ENCODE measurements around the gene GRIP1.
A peak's percentile ranks its signal among the peaks of the same experiment; 100 is the strongest.
"Not testable (repeated sequence)": the region's sequence is repeated elsewhere in the genome, so short reads cannot be mapped to it uniquely, and the experiment has no call there.

Gene GRIP1

GRCh38 chr12:66331814-66332213, 347.1 kb downstream of the GRIP1 start:
- no peaks in the 10 kb centered on the region for H3K27me3 Mint-ChIP-seq
- H3K36me3 Mint-ChIP-seq: peaks cover 29% of the 10 kb centered on the region
- H3K4me3 Mint-ChIP-seq: no peak overlapping the region
- H3K9me3 Mint-ChIP-seq (ENCODE audit: low read depth): no peaks in the 10 kb centered on the region
- peaks cover 29% of the 10 kb centered on the region for H3K4me1 Mint-ChIP-seq (ENCODE audit: low read depth)
- peak overlapping the region; percentile 75 for H3K27ac Mint-ChIP-seq

DNA sequence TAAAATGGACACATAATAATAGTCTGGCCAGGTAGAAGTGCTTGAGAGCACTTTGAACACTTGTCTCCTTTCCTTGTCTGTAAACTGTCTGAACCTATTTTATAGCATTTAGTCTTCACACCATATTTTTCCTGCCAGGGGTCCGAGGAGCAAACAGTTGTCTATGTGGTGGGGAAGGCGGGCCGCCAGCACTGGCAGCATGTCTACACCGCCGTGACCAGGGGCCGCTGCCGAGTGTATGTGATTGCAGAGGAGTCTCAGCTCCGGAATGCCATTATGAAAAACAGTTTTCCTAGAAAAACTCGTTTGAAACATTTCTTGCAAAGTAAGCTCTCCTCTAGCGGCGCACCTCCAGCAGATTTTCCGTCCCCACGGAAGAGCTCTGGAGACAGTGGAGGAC, 347.9 kb downstream of the GRIP1 start:
- H3K4me3 Mint-ChIP-seq: no peak overlapping the region

DNA sequence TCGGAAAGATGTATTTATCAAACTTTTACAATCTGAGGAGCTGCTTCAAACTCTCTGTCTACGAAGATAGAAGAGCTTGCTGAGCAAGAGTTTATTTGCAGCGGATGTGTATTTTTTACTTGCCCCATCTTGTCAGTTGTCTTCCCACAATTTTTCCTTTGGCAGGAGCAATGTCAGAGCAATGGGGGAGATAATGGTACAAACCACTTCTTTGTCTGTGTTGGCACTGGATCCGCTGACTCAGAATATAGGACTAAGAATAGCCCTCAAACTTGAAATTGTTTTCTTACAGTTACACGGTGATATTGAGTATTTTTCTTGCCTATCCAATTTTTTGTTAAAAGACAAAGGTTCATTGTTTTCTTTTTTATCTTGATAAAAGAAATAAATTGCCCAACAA, 348.9 kb downstream of the GRIP1 start:
- no peak overlapping the region for H3K27ac Mint-ChIP-seq
- no peaks in the 10 kb centered on the region for H3K27me3 Mint-ChIP-seq
- no peak overlapping the region for H3K4me3 Mint-ChIP-seq
- H3K4me1 Mint-ChIP-seq (ENCODE audit: low read depth): peaks cover 31% of the 10 kb centered on the region
- no peaks in the 10 kb centered on the region for H3K9me3 Mint-ChIP-seq (ENCODE audit: low read depth)
- peaks cover 31% of the 10 kb centered on the region for H3K36me3 Mint-ChIP-seq

More for the DNA sequence above, 347.9 kb downstream of the GRIP1 start:
- H3K4me1 Mint-ChIP-seq (ENCODE audit: low read depth): peaks cover 29% of the 10 kb centered on the region
- H3K27me3 Mint-ChIP-seq: no peaks in the 10 kb centered on the region
- peaks cover 29% of the 10 kb centered on the region for H3K36me3 Mint-ChIP-seq
- no peaks in the 10 kb centered on the region for H3K9me3 Mint-ChIP-seq (ENCODE audit: low read depth)
- H3K27ac Mint-ChIP-seq: no peak overlapping the region

DNA sequence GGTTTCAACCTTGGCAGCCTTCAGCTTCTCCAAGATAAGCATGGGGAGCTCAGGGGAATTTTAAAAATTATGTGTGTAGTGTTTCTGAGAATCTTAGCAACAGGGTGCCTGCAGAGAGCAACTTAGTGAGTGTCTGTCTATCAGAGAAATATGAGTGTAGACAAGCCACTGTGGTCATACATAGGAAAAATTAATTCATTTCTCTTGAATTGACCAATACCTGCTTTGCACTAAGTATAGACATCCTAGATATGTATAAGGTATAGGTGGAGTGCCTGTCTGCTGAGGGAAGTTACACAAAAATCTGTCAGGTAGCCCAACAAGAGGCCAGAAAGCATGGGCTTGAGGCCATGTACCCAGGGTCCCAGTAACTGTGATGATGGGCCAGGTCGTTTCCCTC, 355.9 kb downstream of the GRIP1 start:
- Mint-ChIP-seq H3K9me3 (ENCODE audit: low read depth) (no peaks in the 10 kb centered on the region), H3K27me3 (no peaks in the 10 kb centered on the region), H3K4me3 (no peak overlapping the region), H3K4me1 (ENCODE audit: low read depth) (peaks cover 40% of the 10 kb centered on the region), H3K36me3 (peaks cover 10% of the 10 kb centered on the region), H3K27ac (no peak overlapping the region)

- Mint-ChIP-seq H3K36me3 (peaks cover 4% of the 10 kb centered on the region), H3K4me3 (no peak overlapping the region), H3K27me3 (no peaks in the 10 kb centered on the region), H3K9me3 (ENCODE audit: low read depth) (no peaks in the 10 kb centered on the region), H3K4me1 (ENCODE audit: low read depth) (peaks cover 40% of the 10 kb centered on the region), H3K27ac (peak overlapping the region; percentile 4)
Observed at GRCh38 chr12:66321435-66321834, 357.4 kb downstream of the GRIP1 start.

- no peaks in the 10 kb centered on the region for H3K27me3 Mint-ChIP-seq
- no peak overlapping the region for H3K4me3 Mint-ChIP-seq
- no peaks in the 10 kb centered on the region for H3K9me3 Mint-ChIP-seq (ENCODE audit: low read depth)
- peak overlapping the region; percentile 4 for H3K27ac Mint-ChIP-seq
- H3K36me3 Mint-ChIP-seq: peaks cover 4% of the 10 kb centered on the region
- peaks cover 43% of the 10 kb centered on the region for H3K4me1 Mint-ChIP-seq (ENCODE audit: low read depth)
Observed at GRCh38 chr12:66320996-66321395, 357.9 kb downstream of the GRIP1 start.

GRCh38 chr12:66319266-66319954, 359.5 kb downstream of the GRIP1 start:
- no peaks in the 10 kb centered on the region for H3K9me3 Mint-ChIP-seq (ENCODE audit: low read depth)
- peaks cover 53% of the 10 kb centered on the region for H3K4me1 Mint-ChIP-seq (ENCODE audit: low read depth)
- H3K36me3 Mint-ChIP-seq: peaks cover 2% of the 10 kb centered on the region
- H3K27ac Mint-ChIP-seq: peak overlapping the region; percentile 64
- no peak overlapping the region for H3K4me3 Mint-ChIP-seq
- no peaks in the 10 kb centered on the region for H3K27me3 Mint-ChIP-seq

GRCh38 chr12:66314278-66314677, 364.6 kb downstream of the GRIP1 start:
- no peak overlapping the region for H3K27ac Mint-ChIP-seq
- H3K27me3 Mint-ChIP-seq: no peaks in the 10 kb centered on the region
- no peaks in the 10 kb centered on the region for H3K9me3 Mint-ChIP-seq (ENCODE audit: low read depth)
- H3K4me3 Mint-ChIP-seq: peak overlapping the region; percentile 41
- H3K36me3 Mint-ChIP-seq: peaks cover 24% of the 10 kb centered on the region
- H3K4me1 Mint-ChIP-seq (ENCODE audit: low read depth): peaks cover 84% of the 10 kb centered on the region

DNA sequence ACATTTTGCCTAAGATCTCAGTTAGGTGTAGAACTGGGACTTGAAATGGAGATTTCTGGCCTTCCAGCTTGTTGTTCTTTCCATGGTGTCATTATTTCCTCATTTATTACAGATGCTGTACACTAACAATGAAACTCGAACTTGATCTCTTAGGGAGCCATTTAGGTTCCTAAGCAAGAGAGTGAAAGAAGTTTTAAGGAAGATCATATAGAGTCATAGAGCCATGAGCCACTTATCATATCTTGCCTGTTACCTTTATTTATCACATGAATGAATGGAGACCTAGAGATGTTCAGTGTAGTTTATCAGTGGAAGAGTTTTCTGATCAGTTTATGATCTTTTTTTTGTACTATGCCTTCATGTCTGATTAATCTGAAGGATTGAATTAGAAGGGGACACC, 366.7 kb downstream of the GRIP1 start:
- peak overlapping the region; percentile 72 for H3K4me3 Mint-ChIP-seq
- no peaks in the 10 kb centered on the region for H3K27me3 Mint-ChIP-seq
- H3K4me1 Mint-ChIP-seq (ENCODE audit: low read depth): peaks cover 84% of the 10 kb centered on the region
- H3K9me3 Mint-ChIP-seq (ENCODE audit: low read depth): no peaks in the 10 kb centered on the region
- peak overlapping the region; percentile 30 for H3K27ac Mint-ChIP-seq
- peaks cover 28% of the 10 kb centered on the region for H3K36me3 Mint-ChIP-seq

DNA sequence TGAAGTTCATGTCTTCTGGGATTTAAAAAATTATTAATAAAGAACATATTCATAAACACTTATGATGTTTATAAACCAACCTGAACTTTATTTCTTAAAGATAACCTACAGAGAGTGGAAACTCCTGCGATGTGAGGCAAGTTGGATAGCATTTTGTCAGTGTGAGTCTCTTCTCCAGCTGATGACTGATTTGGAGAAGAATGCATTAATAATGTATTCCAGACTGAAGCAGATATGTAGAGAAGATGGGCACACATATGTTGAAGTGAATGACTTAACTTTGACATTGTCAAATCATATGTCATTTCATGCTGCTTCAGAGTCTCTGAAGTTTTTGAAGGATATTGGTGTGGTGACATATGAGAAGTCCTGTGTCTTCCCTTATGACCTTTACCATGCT, 369.3 kb downstream of the GRIP1 start:
- H3K27me3 Mint-ChIP-seq: no peaks in the 10 kb centered on the region
- H3K4me3 Mint-ChIP-seq: peak overlapping the region; percentile 56
- peaks cover 33% of the 10 kb centered on the region for H3K36me3 Mint-ChIP-seq
- H3K27ac Mint-ChIP-seq: no peak overlapping the region
- H3K4me1 Mint-ChIP-seq (ENCODE audit: low read depth): peaks cover 91% of the 10 kb centered on the region
- H3K9me3 Mint-ChIP-seq (ENCODE audit: low read depth): no peaks in the 10 kb centered on the region

DNA sequence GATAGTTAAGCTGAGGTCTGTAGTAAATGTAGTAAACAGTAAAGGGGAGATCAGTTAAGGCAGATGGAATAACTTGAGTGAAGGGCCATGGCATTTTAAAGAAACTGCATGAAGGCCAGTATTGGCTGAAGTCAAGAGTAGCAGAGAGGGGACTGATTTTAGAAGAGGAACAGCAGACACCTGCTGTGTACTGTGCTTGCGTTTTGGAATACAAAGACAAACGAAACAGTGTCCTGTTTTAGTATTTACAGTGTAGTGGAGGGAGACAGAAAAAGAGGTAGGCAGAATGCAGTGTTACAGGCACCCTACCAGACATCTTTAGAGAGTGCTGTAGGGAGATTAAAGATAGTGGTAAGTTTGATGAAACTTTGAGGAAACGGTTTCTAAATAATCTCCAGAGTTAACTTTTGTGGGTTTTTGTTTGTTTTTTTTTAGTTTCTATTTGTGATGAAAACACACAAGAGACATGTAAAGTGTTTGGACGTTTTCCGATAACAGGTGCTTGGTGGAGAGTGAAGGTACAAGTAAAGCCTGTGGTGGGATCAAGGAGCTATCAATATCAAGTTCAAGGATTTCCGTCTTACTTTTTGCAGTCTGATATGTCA, 374.5 kb downstream of the GRIP1 start:
- Mint-ChIP-seq H3K9me3 (ENCODE audit: low read depth) (no peaks in the 10 kb centered on the region), H3K27ac (peak overlapping the region; percentile 100), H3K4me1 (ENCODE audit: low read depth) (peaks cover 70% of the 10 kb centered on the region), H3K27me3 (no peaks in the 10 kb centered on the region), H3K4me3 (peak overlapping the region; percentile 99), H3K36me3 (peaks cover 10% of the 10 kb centered on the region)

DNA sequence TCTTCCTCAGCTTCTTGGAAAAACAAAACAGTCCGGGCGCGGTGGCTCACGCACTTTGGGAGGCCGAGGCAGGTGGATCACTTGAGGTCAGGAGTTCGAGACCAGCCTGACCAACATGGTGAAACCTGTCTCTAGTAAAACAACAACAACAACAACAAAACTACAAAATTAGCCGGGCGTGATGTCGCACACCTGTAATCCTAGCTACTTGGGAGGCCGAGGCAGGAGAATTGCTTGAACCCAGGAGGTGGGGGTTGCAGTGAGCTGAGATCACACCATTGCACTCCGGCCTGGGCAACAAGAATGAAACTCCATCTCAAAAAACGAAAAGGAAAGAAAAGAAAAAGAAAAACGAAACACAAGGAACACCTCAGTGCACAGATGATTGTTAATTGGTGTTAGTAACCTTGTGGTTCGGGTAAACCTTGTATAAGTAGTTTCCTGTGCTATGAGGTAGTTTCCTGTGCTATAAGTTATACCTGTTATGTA, 375.5 kb downstream of the GRIP1 start:
- H3K4me1 Mint-ChIP-seq (ENCODE audit: low read depth): peaks cover 62% of the 10 kb centered on the region
- peak overlapping the region; percentile 100 for H3K27ac Mint-ChIP-seq
- H3K4me3 Mint-ChIP-seq: peak overlapping the region; percentile 99
- not testable (repeated sequence) for H3K9me3 Mint-ChIP-seq (ENCODE audit: low read depth); H3K27me3 Mint-ChIP-seq; H3K36me3 Mint-ChIP-seq

DNA sequence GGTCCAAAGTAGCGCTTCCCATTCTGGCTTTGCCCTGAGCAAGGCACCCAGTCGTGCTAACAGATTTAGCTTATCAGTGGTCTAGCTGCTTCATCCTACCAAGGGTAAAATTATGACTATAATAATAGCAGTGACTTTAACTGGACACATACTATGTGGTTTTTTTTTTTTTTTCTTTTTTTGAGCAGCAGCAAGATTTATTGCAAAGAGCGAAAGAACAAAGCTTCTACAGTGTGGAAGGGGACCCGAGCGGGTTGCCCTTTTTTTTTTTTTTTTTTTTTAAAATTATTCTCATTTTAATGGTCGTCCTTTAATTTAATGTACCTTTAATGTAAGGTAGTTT, 376.1 kb downstream of the GRIP1 start:
- no peaks in the 10 kb centered on the region for H3K9me3 Mint-ChIP-seq (ENCODE audit: low read depth)
- peaks cover 5% of the 10 kb centered on the region for H3K36me3 Mint-ChIP-seq
- peak overlapping the region; percentile 100 for H3K27ac Mint-ChIP-seq
- no peaks in the 10 kb centered on the region for H3K27me3 Mint-ChIP-seq
- peaks cover 57% of the 10 kb centered on the region for H3K4me1 Mint-ChIP-seq (ENCODE audit: low read depth)
- peak overlapping the region; percentile 99 for H3K4me3 Mint-ChIP-seq

DNA sequence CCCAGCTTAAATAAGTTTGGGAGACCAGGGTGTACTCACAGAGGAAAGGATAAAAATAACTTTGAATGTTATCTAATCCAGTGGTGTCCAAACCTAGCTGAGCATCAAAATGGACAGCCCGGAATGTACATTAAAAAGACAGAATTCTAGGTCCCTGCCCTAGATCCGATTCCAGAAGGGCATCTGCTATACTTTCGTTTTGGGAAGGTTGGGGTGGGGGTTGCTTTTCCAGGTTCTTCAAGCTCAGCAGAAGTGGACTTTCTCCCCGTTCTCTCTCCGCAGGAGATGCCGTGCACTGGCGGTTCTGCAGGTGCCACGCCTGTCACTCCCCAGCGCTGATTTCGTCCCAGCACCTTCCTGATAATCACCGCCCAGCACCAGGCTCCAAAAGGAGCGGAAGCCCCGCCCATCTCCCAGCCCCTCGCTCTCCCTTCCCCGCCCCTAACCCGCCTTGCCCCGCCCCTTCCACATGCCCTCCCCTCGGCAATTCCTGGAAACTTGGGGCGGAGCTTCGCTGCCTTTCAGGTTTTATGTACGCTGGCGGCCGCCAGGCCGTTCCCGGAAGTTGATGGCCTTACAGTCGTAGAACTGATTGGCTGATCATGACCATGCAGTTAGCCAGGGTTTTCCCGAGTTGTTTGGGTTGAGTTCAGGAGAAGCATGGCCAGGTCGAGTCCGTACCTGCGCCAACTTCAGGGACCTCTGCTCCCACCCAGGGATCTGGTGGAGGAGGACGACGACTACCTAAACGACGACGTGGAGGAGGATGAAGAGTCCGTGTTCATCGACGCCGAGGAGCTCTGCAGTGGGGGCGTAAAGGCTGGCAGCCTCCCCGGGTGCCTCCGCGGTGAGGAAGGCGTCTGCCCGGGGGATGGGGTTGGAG, 376.7 kb downstream of the GRIP1 start, which contains the start of gene HELB:
TSS of gene HELB (plus strand) at position 550 of the 883 bp plus-strand sequence. CDS start at position 661, 111 bp downstream.
- Mint-ChIP-seq H3K27ac (peak within 1 kb of the TSS; percentile 100), H3K27me3 (no peaks in the 10 kb centered on the region), H3K9me3 (ENCODE audit: low read depth) (no peaks in the 10 kb centered on the region), H3K36me3 (peaks cover 5% of the 10 kb centered on the region), H3K4me3 (peak within 1 kb of the TSS; percentile 99), H3K4me1 (ENCODE audit: low read depth) (peaks cover 57% of the 10 kb centered on the region)

DNA sequence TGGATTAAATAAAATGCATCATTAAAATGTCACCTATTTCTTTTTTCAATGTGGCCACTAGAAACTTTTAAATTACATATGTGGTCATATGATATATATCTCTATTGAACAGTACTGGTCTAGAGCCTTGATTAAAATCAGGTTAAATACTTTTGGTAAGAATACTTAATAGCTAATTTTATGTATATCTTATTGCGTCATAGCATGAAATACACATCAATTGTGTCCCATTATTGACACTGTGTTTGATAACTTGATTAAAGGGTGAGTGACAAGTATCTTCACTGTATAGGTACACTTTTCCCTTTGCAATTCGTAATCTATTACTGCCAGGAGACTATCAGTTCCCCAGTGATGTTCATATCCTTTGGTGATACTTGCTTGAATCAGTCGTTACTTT, 381.0 kb downstream of the GRIP1 start:
- no peaks in the 10 kb centered on the region for H3K9me3 Mint-ChIP-seq (ENCODE audit: low read depth)
- H3K4me1 Mint-ChIP-seq (ENCODE audit: low read depth): peaks cover 38% of the 10 kb centered on the region
- H3K4me3 Mint-ChIP-seq: no peak overlapping the region

More for the DNA sequence above, 381.0 kb downstream of the GRIP1 start:
- Mint-ChIP-seq H3K27ac (no peak overlapping the region), H3K36me3 (no peaks in the 10 kb centered on the region), H3K27me3 (no peaks in the 10 kb centered on the region)

Data from activated naive CD8-positive, alpha-beta T cell (primary cell).